ENCODE measurements around the gene DMD.

DNA sequence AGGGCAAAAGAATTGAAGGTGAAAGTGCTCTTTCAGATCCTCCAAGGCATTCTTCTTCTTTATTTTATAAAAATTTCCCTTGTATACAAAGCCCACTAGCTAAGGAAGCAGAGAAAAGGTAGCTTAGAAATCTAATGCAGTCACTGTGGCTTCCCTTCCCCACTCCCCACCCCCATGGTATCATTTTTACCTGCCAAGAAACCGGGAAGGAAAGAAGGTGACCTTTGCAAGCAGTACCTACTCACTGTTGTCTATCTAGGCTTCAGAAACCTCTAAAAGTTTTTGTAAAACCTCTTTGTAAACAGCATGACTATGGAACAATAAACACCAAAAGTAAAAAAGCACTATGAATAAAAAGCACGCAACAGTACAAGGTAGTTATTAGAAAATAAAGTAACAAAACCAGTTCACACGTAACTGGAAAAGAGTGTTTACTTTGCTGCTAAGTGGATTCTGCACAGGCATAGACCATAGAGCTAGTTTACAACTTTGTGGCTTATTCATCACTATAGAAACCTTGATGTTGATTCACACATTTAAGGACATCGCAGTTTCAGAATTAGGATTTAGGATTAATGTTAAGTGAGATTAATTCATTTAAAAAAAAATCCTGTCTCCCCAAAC, 2029.9 kb downstream of the DMD start:
- no peak for TF ChIP-seq CTCF (IDR thresholded peaks at IDR 0.05)
- TF ChIP-seq RCOR1 (IDR thresholded peaks at IDR 0.05; ENCODE audit: low read depth, low read length): no peak
- TF ChIP-seq GATA3 (IDR thresholded peaks at IDR 0.05; ENCODE audit: borderline replicate concordance): no peak
- TF ChIP-seq MAZ (IDR thresholded peaks at IDR 0.05; ENCODE audit: borderline replicate concordance, low read depth, low read length): no peak
- TF ChIP-seq JUNB (IDR thresholded peaks at IDR 0.05): no peak
- TF ChIP-seq HDAC2 (IDR thresholded peaks at IDR 0.05): no peak
- TF ChIP-seq ESRRA (IDR thresholded peaks at IDR 0.05; ENCODE audit: borderline replicate concordance, low read length): no peak
- no peak for TF ChIP-seq POLR2A (IDR thresholded peaks at IDR 0.05; ENCODE audit: low read length)

Measured in A549 (cell line).